Upper lobe of right lung (tissue), 1 donor: ENCODE results near the gene RNF40. TPM values are rescaled to one million over a fixed set of nuclear protein-coding genes. Genes with fewer than 3 reads are reported as not detected.
A peak's percentile ranks its signal among the peaks of the same experiment; 100 is the strongest.

Experiments
- ATAC-seq: fragments of 200-7000 bp; cut with Tn5 transposase; one replicate; pipeline ENCODE4 v1.9.1; 2020; ENCODE audit warnings: mild to moderate bottlenecking, moderate library complexity
- DNase-seq: peaks from one replicate; pipeline ENCODE4 v3.0.0-alpha.2; 2020
- H3K27ac ChIP-seq: fragments of 200-600 bp; one replicate; pipeline ENCODE4 v1.8.0; 2022
- H3K27me3 ChIP-seq: fragments of 200-600 bp; one replicate; pipeline ENCODE4 v1.8.0; 2022; ENCODE audit warnings: mild to moderate bottlenecking
- H3K36me3 ChIP-seq: fragments of 200-600 bp; one replicate; pipeline ENCODE4 v1.8.0; 2022
- H3K4me1 ChIP-seq: fragments of 200-600 bp; one replicate; pipeline ENCODE4 v1.8.0; 2022
- H3K4me3 ChIP-seq: fragments of 200-600 bp; one replicate; pipeline ENCODE4 v1.8.0; 2022; ENCODE audit warnings: mild to moderate bottlenecking
- H3K9me3 ChIP-seq: fragments of 200-600 bp; one replicate; pipeline ENCODE4 v1.8.0; 2022
- intact Hi-C: fragments of 100-400 bp; cut with DNase I; formaldehyde crosslinking; loops from one replicate; pipeline ENCODE4 v1.11.0; 2022
- total RNA-seq: library from RNA; stranded (reverse); fragmentation: NEBNext Ultra II Directional; extraction: Animal tissue kit (Norgen Biotek cat#: 25700); gene quantifications from one replicate; pipeline ENCODE4 v1.2.1, GENCODE V29; 2021
- TF ChIP-seq, protein P1 (sequence below): fragments of 200-600 bp; IDR thresholded peaks from one replicate; pipeline ENCODE4 v1.8.0; 2022; ENCODE audit warnings: antibody characterized with exemption
- donor health status: DM: no; HTN: yes; CAD: no; lungs with severe emphysema.

RNF40 gene
- total RNA-seq, 1 donor from 2014 or later, result 93.6 TPM

DNA sequence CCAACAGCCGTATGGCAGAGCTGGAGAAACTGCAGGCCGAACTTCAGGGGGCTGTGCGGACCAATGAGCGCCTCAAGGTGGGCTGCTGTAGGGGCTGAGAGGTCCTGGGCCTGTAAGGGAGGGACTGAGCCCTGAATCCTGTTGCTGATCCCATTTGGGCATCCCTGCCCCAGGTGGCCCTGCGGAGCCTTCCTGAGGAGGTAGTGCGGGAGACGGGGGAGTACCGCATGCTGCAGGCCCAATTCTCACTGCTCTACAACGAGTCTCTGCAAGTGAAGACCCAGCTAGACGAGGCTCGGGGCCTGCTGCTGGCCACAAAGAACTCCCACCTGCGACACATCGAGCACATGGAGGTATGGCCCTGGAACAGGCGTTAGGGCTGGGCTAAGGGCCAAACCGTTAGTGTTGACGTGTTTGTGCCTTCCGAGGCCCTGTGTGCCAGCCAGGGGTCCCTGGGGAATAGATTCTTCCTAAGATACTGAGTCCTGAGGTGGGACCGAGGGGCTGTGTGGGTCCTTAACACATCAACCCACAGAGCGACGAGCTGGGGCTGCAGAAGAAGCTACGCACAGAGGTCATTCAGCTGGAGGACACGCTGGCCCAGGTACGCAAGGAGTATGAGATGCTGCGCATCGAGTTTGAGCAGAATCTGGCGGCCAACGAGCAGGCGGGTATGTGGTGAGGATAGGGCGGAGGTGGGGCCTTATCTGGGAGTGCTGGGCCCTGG, 4.2 kb downstream of the RNF40 start:
- peak; percentile 58 for DNase-seq

DNA sequence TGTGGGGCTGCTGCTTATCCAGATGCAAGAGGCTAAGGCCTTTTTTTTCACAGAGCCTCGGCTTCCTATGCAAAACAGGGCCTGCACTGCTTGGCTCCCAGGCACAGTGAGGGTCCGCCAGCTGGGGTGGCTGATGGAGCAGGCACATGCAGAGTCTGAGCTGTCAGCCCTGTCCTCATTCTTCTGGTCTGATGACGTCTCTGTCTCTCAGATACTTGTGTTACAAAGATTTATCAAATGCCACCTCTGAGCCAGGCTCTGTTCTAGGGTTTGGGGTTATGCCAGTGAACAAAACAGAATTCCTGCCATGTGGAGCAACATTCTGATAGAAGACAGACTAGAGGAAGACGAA, 4.8 kb downstream of the RNF40 start:
- H3K27me3 ChIP-seq, result no peaks in the 10 kb centered on the region
- peaks cover 88% of the 10 kb centered on the region for H3K36me3 ChIP-seq
- H3K27ac ChIP-seq, result no peak overlapping the region
- no peak overlapping the region for H3K4me3 ChIP-seq
- H3K4me1 ChIP-seq, result peaks cover 16% of the 10 kb centered on the region
- no peak for DNase-seq
- H3K9me3 ChIP-seq, result no peaks in the 10 kb centered on the region
- TF ChIP-seq, protein P1, sequence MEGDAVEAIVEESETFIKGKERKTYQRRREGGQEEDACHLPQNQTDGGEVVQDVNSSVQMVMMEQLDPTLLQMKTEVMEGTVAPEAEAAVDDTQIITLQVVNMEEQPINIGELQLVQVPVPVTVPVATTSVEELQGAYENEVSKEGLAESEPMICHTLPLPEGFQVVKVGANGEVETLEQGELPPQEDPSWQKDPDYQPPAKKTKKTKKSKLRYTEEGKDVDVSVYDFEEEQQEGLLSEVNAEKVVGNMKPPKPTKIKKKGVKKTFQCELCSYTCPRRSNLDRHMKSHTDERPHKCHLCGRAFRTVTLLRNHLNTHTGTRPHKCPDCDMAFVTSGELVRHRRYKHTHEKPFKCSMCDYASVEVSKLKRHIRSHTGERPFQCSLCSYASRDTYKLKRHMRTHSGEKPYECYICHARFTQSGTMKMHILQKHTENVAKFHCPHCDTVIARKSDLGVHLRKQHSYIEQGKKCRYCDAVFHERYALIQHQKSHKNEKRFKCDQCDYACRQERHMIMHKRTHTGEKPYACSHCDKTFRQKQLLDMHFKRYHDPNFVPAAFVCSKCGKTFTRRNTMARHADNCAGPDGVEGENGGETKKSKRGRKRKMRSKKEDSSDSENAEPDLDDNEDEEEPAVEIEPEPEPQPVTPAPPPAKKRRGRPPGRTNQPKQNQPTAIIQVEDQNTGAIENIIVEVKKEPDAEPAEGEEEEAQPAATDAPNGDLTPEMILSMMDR, result no peak
- intact Hi-C loops, result loop anchor here (10.0 kb wide), 1 partner anchor 52 kb away; no protein-coding TSS in a partner anchor
- ATAC-seq, result no peak

More for the DNA sequence above, 4.2 kb downstream of the RNF40 start:
- Histone ChIP-seq H3K36me3 (peaks cover 82% of the 10 kb centered on the region), H3K9me3 (no peaks in the 10 kb centered on the region), H3K27me3 (no peaks in the 10 kb centered on the region), H3K4me1 (peaks cover 19% of the 10 kb centered on the region), H3K27ac (no peak overlapping the region), H3K4me3 (no peak overlapping the region)
- intact Hi-C loops, result loop anchor here (10.0 kb wide), 1 partner anchor 52 kb away; no protein-coding TSS in a partner anchor
- TF ChIP-seq, protein P1, result no peak
- ATAC-seq, result no peak

GRCh38 chr16:30767767-30768465, 5.8 kb downstream of the RNF40 start:
- peak; percentile 47 for DNase-seq
- Histone ChIP-seq H3K9me3 (no peaks in the 10 kb centered on the region), H3K27ac (no peak overlapping the region), H3K4me3 (no peak overlapping the region), H3K4me1 (peaks cover 13% of the 10 kb centered on the region), H3K36me3 (peaks cover 98% of the 10 kb centered on the region), H3K27me3 (no peaks in the 10 kb centered on the region)
- TF ChIP-seq, protein P1, result no peak
- ATAC-seq, result no peak
- intact Hi-C loops, result loop anchor here (10.0 kb wide), 1 partner anchor 53 kb away; no protein-coding TSS in a partner anchor

- DNase-seq, result peak; percentile 48
- TF ChIP-seq, protein P1, result no peak
These were observed 6.6 kb downstream of the RNF40 start for GRCh38 chr16:30768583-30769181.

GRCh38 chr16:30769379-30770089, 7.4 kb downstream of the RNF40 start:
- peaks cover 98% of the 10 kb centered on the region for H3K36me3 ChIP-seq
- intact Hi-C loops, result loop anchor here (10.0 kb wide), 1 partner anchor 55 kb away; no protein-coding TSS in a partner anchor
- H3K4me1 ChIP-seq, result peaks cover 1% of the 10 kb centered on the region
- no peak overlapping the region for H3K4me3 ChIP-seq
- H3K9me3 ChIP-seq, result no peaks in the 10 kb centered on the region
- H3K27me3 ChIP-seq, result no peaks in the 10 kb centered on the region
- H3K27ac ChIP-seq, result no peak overlapping the region
- peak; percentile 42 for DNase-seq
- TF ChIP-seq, protein P1, result no peak
- ATAC-seq, result no peak

More at GRCh38 chr16:30768583-30769181, 6.6 kb downstream of the RNF40 start:
- intact Hi-C loops, result loop anchor here (10.0 kb wide), 1 partner anchor 54 kb away; no protein-coding TSS in a partner anchor
- no peak for ATAC-seq
- peaks cover 99% of the 10 kb centered on the region for H3K36me3 ChIP-seq
- no peak overlapping the region for H3K4me3 ChIP-seq
- H3K27ac ChIP-seq, result no peak overlapping the region
- peaks cover 5% of the 10 kb centered on the region for H3K4me1 ChIP-seq
- H3K9me3 ChIP-seq, result no peaks in the 10 kb centered on the region
- H3K27me3 ChIP-seq, result no peaks in the 10 kb centered on the region
